ENCODE results near the gene PCDHGA12.
A peak's percentile ranks its signal among the peaks of the same experiment; 100 is the strongest.

The PCDHGA12 gene

DNA sequence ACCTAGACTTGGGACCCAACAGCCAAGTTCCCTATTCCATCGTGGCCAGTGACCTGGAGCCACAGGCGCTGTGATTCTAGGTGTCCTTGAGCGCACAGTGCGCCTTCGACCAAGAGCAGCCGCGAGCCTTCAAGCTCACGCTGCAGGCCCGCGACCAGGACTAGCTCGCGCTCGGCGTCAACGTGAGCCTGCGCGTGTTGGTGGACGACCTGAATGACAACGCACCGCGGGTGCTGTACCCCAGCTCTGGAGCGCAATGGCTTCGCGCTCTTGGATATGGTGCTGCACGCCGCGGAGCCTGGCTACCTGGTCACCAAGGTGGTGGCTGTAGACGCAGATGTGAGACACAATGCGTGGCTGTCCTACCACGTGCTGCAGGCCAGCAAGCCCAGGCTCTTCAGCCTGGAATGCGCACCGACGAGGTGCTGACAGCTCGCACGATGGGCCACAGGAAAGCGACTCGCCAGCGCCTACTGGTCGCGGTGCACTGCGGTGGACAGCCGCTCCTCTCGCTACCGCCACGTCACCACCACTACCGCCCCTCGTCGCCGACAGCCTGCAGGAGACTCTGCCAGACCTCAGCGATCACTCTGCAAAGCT, 11.4 kb downstream of the PCDHGA12 start:
- no peak for DNase-seq

DNA sequence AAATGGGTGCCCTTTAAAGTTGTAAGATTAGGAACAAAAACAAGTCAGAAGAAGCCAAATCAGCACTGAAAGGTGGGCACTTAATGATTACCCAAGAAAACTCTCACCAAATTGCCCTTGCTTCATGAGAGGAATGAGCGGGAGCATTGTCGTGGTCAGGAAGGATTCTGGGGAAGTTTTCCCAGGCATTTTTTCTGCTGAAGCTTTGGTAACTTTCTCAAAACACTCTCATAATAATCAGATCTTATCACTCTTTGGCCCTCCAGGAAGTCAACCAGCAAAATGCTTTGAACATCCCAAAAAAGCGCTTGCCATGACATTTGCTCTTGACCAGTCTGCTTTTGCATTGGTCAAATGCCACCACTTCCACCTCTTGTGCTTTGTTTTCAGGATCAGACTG, 35.0 kb downstream of the PCDHGA12 start:
- no peak for DNase-seq

DNA sequence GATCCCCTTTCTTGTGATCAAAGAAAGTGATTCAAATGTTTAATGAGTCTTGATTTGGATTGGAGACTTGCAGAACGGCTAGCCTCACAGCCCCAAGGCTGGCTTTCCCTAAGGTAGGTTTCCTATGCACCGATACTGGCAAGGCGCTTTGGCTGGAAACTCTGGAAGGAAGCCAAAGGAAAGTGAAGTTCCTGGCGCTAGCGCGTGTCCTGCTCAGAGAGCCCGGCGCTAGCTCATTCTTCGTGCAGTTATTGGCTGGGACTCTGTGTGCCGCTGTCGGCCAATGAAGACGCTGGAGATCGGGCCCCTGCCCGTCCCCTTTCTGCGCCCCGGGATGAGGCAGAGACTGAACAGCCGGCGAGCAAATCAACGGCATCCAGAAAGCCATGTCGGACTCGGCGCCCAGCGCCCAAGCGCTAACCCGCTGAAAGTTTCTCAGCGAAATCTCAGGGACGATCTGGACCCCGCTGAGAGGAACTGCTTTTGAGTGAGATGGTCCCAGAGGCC, 45.4 kb downstream of the PCDHGA12 start, which contains the start of gene PCDHGC3:
PCDHGC3 (plus strand) TSS at position 342 of the 507 bp plus-strand sequence; CDS start at position 493, 151 bp downstream.
- DNase-seq = peak; percentile 63

DNA sequence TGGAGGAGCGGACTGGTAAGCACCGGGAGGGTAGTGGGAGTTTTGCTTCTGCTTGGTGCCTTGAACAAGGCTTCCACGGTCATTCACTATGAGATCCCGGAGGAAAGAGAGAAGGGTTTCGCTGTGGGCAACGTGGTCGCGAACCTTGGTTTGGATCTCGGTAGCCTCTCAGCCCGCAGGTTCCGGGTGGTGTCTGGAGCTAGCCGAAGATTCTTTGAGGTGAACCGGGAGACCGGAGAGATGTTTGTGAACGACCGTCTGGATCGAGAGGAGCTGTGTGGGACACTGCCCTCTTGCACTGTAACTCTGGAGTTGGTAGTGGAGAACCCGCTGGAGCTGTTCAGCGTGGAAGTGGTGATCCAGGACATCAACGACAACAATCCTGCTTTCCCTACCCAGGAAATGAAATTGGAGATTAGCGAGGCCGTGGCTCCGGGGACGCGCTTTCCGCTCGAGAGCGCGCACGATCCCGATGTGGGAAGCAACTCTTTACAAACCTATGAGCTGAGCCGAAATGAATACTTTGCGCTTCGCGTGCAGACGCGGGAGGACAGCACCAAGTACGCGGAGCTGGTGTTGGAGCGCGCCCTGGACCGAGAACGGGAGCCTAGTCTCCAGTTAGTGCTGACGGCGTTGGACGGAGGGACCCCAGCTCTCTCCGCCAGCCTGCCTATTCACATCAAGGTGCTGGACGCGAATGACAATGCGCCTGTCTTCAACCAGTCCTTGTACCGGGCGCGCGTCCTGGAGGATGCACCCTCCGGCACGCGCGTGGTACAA, 46.0 kb downstream of the PCDHGA12 start:
- peak; percentile 4 for DNase-seq

DNA sequence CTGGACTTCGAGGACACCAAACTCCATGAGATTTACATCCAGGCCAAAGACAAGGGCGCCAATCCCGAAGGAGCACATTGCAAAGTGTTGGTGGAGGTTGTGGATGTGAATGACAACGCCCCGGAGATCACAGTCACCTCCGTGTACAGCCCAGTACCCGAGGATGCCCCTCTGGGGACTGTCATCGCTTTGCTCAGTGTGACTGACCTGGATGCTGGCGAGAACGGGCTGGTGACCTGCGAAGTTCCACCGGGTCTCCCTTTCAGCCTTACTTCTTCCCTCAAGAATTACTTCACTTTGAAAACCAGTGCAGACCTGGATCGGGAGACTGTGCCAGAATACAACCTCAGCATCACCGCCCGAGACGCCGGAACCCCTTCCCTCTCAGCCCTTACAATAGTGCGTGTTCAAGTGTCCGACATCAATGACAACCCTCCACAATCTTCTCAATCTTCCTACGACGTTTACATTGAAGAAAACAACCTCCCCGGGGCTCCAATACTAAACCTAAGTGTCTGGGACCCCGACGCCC, 46.8 kb downstream of the PCDHGA12 start:
- no peak for DNase-seq

DNA sequence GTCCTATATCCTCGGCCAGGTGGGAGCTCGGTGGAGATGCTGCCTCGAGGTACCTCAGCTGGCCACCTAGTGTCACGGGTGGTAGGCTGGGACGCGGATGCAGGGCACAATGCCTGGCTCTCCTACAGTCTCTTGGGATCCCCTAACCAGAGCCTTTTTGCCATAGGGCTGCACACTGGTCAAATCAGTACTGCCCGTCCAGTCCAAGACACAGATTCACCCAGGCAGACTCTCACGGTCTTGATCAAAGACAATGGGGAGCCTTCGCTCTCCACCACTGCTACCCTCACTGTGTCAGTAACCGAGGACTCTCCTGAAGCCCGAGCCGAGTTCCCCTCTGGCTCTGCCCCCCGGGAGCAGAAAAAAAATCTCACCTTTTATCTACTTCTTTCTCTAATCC, 47.5 kb downstream of the PCDHGA12 start:
- DNase-seq = no peak

DNA sequence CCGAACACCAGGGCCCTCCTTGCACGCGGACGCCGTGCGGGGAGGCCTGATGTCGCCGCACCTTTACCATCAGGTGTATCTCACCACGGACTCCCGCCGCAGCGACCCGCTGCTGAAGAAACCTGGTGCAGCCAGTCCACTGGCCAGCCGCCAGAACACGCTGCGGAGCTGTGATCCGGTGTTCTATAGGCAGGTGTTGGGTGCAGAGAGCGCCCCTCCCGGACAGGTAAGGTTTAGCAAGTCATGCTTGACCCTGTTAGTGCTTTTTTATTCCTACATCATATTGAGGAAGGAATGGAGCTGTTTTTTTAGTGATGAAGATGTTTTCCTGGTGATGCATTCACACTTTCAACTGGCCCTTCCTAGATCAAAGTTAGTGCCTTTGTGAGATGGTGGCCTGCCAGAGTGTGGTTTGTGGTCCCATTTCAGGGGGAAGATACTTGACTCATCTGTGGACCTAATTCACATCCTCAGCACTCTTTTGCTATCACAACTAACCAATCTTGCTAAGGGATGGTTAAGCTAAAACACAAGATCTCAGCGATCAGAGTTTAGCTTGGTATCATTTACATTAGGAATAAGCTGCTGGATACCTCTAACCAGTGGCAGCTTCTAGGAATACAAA, 48.1 kb downstream of the PCDHGA12 start:
- DNase-seq = no peak

DNA sequence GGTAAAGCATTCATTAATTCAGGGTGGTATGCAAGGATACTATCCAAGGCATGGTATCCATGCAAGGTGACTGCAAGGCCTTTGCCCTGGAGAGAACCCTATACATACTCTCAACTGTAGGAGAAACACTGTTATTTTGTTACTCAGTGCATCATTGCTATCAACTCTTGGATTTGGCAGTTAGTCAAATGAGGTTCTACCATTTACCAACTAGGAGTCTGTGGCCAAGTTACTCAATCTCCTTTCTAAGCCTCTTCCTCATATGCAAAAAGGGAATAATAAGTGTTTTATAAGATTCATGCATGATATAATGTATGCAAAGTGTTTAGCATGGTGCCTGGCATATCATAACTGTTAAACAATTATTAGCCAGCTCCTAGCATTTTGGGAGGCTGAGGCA, 49.5 kb downstream of the PCDHGA12 start:
- DNase-seq = no peak
